Activated B cell treated with CpG ODN at 0.5 μM for 24 hours (primary cell): ENCODE results near the gene NEK4. TPM values are rescaled to one million over a fixed set of nuclear protein-coding genes. Genes with fewer than 3 reads are reported as not detected.

ENCODE experiments used
- ATAC-seq: fragments of 200-7000 bp; cut with Tn5 transposase; one replicate; pipeline ENCODE4 v1.10.0; 2021; ENCODE audit warnings: low read depth, mild to moderate bottlenecking, moderate library complexity
- CTCF ChIA-PET: fragments of 350-600 bp; sonication (Branson Sonifier 250); formaldehyde crosslinking; loops from one replicate; lab custom pipeline; 2021; ENCODE audit warnings: antibody characterized with exemption; lab: Charles Lee
- POLR2A ChIA-PET: fragments of 350-600 bp; sonication (Branson Sonifier 250); formaldehyde crosslinking; loops from one replicate; lab custom pipeline; 2021; ENCODE audit warnings: antibody characterized with exemption; lab: Charles Lee
- DNase-seq: peaks from one replicate; pipeline ENCODE4 v3.0.0; 2022
- H3K27ac Mint-ChIP-seq: one replicate; pipeline ENCODE4 v1.8.0; 2020; ENCODE audit warnings: mixed read lengths
- H3K27me3 Mint-ChIP-seq: one replicate; pipeline ENCODE4 v1.8.0; 2021; ENCODE audit warnings: mixed read lengths
- H3K36me3 Mint-ChIP-seq: one replicate; pipeline ENCODE4 v1.8.0; 2021; ENCODE audit warnings: low read depth, mixed read lengths
- H3K4me1 Mint-ChIP-seq: one replicate; pipeline ENCODE4 v1.8.0; 2021; ENCODE audit warnings: mixed read lengths
- H3K4me3 Mint-ChIP-seq: one replicate; pipeline ENCODE4 v1.8.0; 2020; ENCODE audit warnings: mild to moderate bottlenecking, mixed read lengths
- H3K9me3 Mint-ChIP-seq: one replicate; pipeline ENCODE4 v1.8.0; 2020; ENCODE audit warnings: mixed read lengths
- intact Hi-C: fragments of 100-400 bp; cut with micrococcal nuclease; formaldehyde crosslinking; loops from one replicate; pipeline ENCODE4 v1.15.1; 2024
- total RNA-seq: library from RNA; stranded (reverse); gene quantifications from 2 replicates; pipeline ENCODE4 v1.2.3, GENCODE V29; 2022
- TF ChIP-seq, protein P1 (sequence below): fragments of 200-600 bp; IDR thresholded peaks from one replicate; pipeline ENCODE4 v1.8.0; 2022; ENCODE audit warnings: antibody characterized with exemption, mild to moderate bottlenecking

Gene NEK4
- total RNA-seq, 1 donor from 2014 or later = 24.5 TPM

DNA sequence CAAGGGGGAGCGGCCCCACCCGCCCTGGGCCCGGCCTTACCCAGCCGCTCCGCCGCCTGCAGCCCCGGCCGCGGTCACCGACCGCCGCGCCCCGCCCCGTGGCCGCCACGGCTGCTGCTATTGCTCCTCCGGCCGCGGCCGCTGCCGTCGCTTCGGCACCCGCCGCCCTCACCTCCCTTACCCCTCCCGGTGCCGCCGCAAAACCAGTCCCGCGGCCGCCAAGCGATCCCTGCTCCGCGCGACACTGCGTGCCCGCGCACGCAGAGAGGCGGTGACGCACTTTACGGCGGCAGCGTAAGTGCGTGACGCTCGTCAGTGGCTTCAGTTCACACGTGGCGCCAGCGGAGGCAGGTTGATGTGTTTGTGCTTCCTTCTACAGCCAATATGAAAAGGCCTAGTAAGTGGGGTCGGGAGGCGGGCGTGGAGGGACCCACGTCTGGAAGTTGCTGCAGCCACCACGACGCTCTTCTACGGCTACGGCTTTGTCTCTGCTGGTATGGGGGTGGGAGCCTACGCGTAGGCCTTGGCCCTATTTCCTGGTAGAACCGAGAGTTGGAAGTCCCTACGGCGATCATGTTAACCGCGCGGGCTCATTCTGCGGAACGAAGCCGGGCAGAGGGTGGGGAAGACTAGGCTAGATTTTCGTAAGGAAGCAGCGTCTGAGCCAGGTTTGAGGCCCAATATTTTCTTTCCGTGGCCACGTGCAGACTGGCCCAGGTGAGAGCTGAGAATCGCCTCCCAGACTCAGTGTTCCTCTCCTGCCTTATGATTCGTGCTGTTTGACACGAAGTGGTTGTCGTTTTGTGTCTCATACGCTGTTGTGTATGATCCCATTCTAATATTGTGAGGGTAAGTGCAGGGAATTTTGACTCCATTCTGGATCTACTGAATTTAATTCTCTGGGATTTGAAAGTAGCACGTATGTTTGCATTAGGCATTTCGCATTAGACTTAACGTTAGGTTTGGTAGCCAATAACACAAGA lies 84.7 kb downstream of the NEK4 start, which contains the start of the genes GNL3 and PBRM1:
Gene GNL3, plus strand, starts transcription at position 324 of the 983 bp plus-strand sequence. Its CDS starts 61 bp downstream, at position 385.
Gene PBRM1, minus strand, starts transcription at position 205 of the 983 bp plus-strand sequence.
- peak; percentile 89 for ATAC-seq
- DNase-seq = peak; percentile 92
- ChIA-PET CTCF (no interaction called here), POLR2A (interaction anchor here (1.0 to 4.1 kb wide), 6 partner anchors 10 to 357 kb away, joined by 3 to 26 read pairs (median 4); partner anchors contain the start of genes GLT8D1, NEK4, SPCS1 and UQCC5)
- intact Hi-C loops = loop anchor here (1.0 to 5.0 kb wide), 8 partner anchors 8 to 1184 kb away; partner anchors contain the start of genes DCAF1, GLT8D1, GLYCTK and RPL29
- peak within 1 kb of the TSS; percentile 96 for H3K4me3 Mint-ChIP-seq
- peaks cover 66% of the 10 kb centered on the region for H3K36me3 Mint-ChIP-seq
- peak within 1 kb of the TSS; percentile 95 for H3K27ac Mint-ChIP-seq
- H3K4me1 Mint-ChIP-seq = peaks cover 53% of the 10 kb centered on the region
- no peaks in the 10 kb centered on the region for H3K9me3 Mint-ChIP-seq
- TF ChIP-seq, protein P1, sequence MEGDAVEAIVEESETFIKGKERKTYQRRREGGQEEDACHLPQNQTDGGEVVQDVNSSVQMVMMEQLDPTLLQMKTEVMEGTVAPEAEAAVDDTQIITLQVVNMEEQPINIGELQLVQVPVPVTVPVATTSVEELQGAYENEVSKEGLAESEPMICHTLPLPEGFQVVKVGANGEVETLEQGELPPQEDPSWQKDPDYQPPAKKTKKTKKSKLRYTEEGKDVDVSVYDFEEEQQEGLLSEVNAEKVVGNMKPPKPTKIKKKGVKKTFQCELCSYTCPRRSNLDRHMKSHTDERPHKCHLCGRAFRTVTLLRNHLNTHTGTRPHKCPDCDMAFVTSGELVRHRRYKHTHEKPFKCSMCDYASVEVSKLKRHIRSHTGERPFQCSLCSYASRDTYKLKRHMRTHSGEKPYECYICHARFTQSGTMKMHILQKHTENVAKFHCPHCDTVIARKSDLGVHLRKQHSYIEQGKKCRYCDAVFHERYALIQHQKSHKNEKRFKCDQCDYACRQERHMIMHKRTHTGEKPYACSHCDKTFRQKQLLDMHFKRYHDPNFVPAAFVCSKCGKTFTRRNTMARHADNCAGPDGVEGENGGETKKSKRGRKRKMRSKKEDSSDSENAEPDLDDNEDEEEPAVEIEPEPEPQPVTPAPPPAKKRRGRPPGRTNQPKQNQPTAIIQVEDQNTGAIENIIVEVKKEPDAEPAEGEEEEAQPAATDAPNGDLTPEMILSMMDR = no peak
- H3K27me3 Mint-ChIP-seq = no peaks in the 10 kb centered on the region

DNA sequence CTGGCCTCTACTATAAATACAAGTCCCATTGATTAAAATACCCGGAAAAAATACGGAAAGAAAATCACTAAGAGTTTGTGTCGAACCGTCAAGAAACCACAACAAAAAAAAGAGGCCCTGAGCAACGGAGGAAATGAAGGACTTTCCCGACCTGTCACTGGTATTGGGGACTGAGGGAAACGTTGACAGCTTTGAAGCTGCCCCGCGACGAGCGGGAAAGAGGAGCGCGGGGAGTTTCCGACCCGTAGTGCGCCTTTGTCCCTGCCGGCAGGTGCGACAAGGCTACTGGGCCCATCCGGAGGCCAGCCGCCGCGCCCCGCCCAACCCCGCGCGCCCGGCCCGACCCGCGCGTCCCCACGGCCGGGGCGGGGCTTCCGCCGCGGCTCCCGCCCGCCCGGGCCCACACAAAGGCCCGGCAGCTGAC lies 85.4 kb downstream of the NEK4 start:
- ATAC-seq (peak; percentile 80), DNase-seq (peak; percentile 82)
- Mint-ChIP-seq H3K36me3 (peaks cover 64% of the 10 kb centered on the region), H3K4me3 (peak overlapping the region; percentile 92), H3K27me3 (no peaks in the 10 kb centered on the region), H3K4me1 (peaks cover 56% of the 10 kb centered on the region), H3K27ac (peak overlapping the region; percentile 94), H3K9me3 (no peaks in the 10 kb centered on the region)
- intact Hi-C loops = loop anchor here (1.0 to 5.0 kb wide), 4 partner anchors 86 to 1183 kb away; partner anchors contain the start of genes DCAF1, GLYCTK and RPL29
- TF ChIP-seq, protein P1 = no peak
- CTCF ChIA-PET = no interaction called here
- POLR2A ChIA-PET = interaction anchor here (0.6 to 4.1 kb wide), 5 partner anchors 21 to 364 kb away, joined by 3 to 26 read pairs (median 4); partner anchors contain the start of genes GLT8D1, SPCS1 and UQCC5

DNA sequence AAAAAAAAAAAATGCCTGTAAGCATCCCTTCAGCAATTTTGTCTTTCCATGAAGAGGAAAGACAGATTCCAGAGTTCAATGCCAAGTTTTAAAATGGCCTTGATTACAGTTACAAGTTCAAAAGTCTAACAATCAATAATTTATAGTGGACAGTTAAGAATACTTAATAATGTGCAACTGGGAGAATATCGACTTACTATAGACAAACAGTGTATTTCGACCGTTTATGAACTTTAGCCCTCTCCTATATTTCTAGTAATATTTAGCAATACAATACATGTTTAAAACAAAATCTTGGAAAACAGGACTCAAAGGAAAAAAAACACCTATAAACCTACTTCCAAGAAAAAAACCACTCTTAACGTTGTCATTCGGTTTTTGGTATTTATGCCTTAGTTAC lies 86.6 kb downstream of the NEK4 start:
- Mint-ChIP-seq H3K4me3 (peak overlapping the region; percentile 69), H3K27me3 (no peaks in the 10 kb centered on the region), H3K36me3 (peaks cover 64% of the 10 kb centered on the region), H3K27ac (peak overlapping the region; percentile 12), H3K4me1 (peaks cover 58% of the 10 kb centered on the region), H3K9me3 (no peaks in the 10 kb centered on the region)
- ATAC-seq (no peak), DNase-seq (no peak)
- ChIA-PET POLR2A (no interaction called here), CTCF (no interaction called here)
- TF ChIP-seq, protein P1 = no peak
- intact Hi-C loops = no loop called here

DNA sequence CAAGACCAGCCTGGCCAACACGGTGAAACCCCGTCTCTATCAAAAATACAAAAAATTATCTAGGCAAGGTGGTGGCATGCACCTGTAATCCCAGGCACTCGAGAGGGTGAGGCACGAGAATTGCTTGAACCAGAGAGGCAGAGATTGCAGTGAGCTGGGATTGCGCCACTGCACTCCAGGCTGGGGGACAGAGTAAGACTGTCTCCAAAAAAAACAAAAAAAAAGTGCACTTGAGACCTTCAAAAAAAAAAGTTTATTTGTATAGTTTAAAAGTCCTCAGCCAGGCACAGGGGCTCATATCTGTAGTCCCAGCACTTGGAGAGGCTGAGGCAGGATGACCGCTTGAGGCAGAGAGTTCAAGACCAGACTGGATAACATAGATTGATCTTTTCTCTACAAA lies 87.1 kb downstream of the NEK4 start:
- CTCF ChIA-PET = no interaction called here

More for the DNA sequence above, 87.1 kb downstream of the NEK4 start:
- Mint-ChIP-seq H3K9me3 (no peaks in the 10 kb centered on the region), H3K27me3 (no peaks in the 10 kb centered on the region), H3K27ac (no peak overlapping the region), H3K36me3 (peaks cover 64% of the 10 kb centered on the region), H3K4me3 (no peak overlapping the region), H3K4me1 (peaks cover 56% of the 10 kb centered on the region)
- DNase-seq (no peak), ATAC-seq (no peak)
- intact Hi-C loops = no loop called here
- TF ChIP-seq, protein P1 = no peak
- POLR2A ChIA-PET = no interaction called here
